ENCODE data around the gene ATP9B.

Gene ATP9B

GRCh38 chr18:79426376-79427300 is 357.4 kb downstream of the ATP9B start:
- TF ChIP-seq ZNF274 (IDR thresholded peaks at IDR 0.05; ENCODE audit: low read depth, low read length), result no peak
- no peak overlapping the region for H3K4me3 ChIP-seq (ENCODE audit: low read length)

GRCh38 chr18:79427368-79428225 is 358.4 kb downstream of the ATP9B start:
- no peak for TF ChIP-seq ZNF274 (IDR thresholded peaks at IDR 0.05; ENCODE audit: low read depth, low read length)
- H3K4me3 ChIP-seq (ENCODE audit: low read length), result no peak overlapping the region

Data from GM08714 (cell line).